ENCODE data around the gene WDR76.

The WDR76 gene

GRCh38 chr15:43915631-43916325 is 89.0 kb downstream of the WDR76 start:
- DNase-seq, result no peak

GRCh38 chr15:43916326-43916660 is 89.5 kb downstream of the WDR76 start:
- DNase-seq, result no peak

All from activated CD4-positive, alpha-beta T cell treated with anti-CD3 and anti-CD28 coated beads, Interleukin-2, amount 50 U/mL, for 16 hours (primary cell).